Panc1 (cell line): ENCODE measurements around the gene EHD4. TPM values are rescaled to one million over a fixed set of nuclear protein-coding genes. Genes with fewer than 3 reads are reported as not detected.

Source experiments
- ATAC-seq: fragments of 200-7000 bp; cut with Tn5 transposase; 2 replicates; pipeline ENCODE4 v1.9.1; 2020; ENCODE audit warnings: mild to moderate bottlenecking, moderate library complexity
- BruUV-seq: library from RNA; stranded (reverse); fragments of 400-500 nt; replicated peaks from 2 replicates; lab custom pipeline; 2021; lab: Mats Ljungman, UMichigan
- CTCF ChIA-PET: fragments of 300-600 bp; sonication (Branson Sonifier 250); formaldehyde crosslinking; loops from one replicate; lab custom pipeline; 2022; ENCODE audit warnings: antibody characterized with exemption; lab: Charles Lee
- POLR2A ChIA-PET: fragments of 300-600 bp; sonication (Branson Sonifier 250); formaldehyde crosslinking; loops from one replicate; lab custom pipeline; 2022; ENCODE audit warnings: antibody characterized with exemption; lab: Charles Lee
- DNase-seq: peaks from one replicate; pipeline ENCODE4 v3.0.0-alpha.2; 2010; ENCODE audit warnings: low read depth, low spot score
- H3K27ac ChIP-seq: 2 replicates; pipeline ENCODE4 v1.5.1; 2011; ENCODE audit warnings: mild to moderate bottlenecking, low read length, inconsistent platforms
- H3K27me3 ChIP-seq: fragments of 200-500 bp; sonication (Bioruptor generic); 2 replicates; pipeline ENCODE4 v1.6.0; 2014; ENCODE audit warnings: low read length, inconsistent platforms; ENCODE audit not compliant: control insufficient read depth, insufficient read depth
- H3K36me3 ChIP-seq: fragments of 200-500 bp; sonication (Bioruptor generic); 2 replicates; pipeline ENCODE4 v1.5.1; 2014; ENCODE audit warnings: inconsistent platforms, mild to moderate bottlenecking, low read length, moderate library complexity; ENCODE audit not compliant: control insufficient read depth, insufficient read depth
- H3K4me1 ChIP-seq: 2 replicates; pipeline ENCODE4 v1.5.1; 2011; ENCODE audit warnings: inconsistent platforms, mild to moderate bottlenecking, low read length, moderate library complexity; ENCODE audit not compliant: control insufficient read depth, insufficient read depth
- H3K4me3 ChIP-seq, 2 experiments: 2 replicates each; pipeline ENCODE4 v1.5.1; 2011 to 2012; ENCODE audit warnings: low read depth in 2 of 2, low read length in 2 of 2, mild to moderate bottlenecking in 2 of 2, inconsistent platforms in 1 of 2, moderate library complexity in 1 of 2
- H3K9me3 ChIP-seq: fragments of 200-500 bp; sonication (Bioruptor generic); 2 replicates; pipeline ENCODE4 v1.5.1; 2014; ENCODE audit warnings: low read depth, mild to moderate bottlenecking, inconsistent platforms, low read length, moderate library complexity; ENCODE audit not compliant: control insufficient read depth, insufficient read depth
- POLR2AphosphoS5 ChIP-seq: IDR thresholded peaks from 2 replicates; pipeline ENCODE4 v1.6.1; 2012; ENCODE audit warnings: mild to moderate bottlenecking, low read depth, low read length, moderate library complexity
- SIN3A ChIP-seq: IDR thresholded peaks from 2 replicates; pipeline ENCODE4 v1.6.1; 2012; ENCODE audit warnings: low read depth, mild to moderate bottlenecking, low read length, moderate library complexity, borderline replicate concordance; ENCODE audit not compliant: insufficient read depth
- TCF7L2 ChIP-seq: IDR thresholded peaks from 2 replicates; pipeline ENCODE4 v1.6.1; 2011; ENCODE audit warnings: mild to moderate bottlenecking, low read depth, low read length, inconsistent platforms
- in situ Hi-C: cut with HindIII; loops from 2 replicates; pipeline ENCODE4 v1.10.0; 2016; ENCODE audit warnings: low sequenced_read_pairs, low pct_unique_long_range_greater_than_20kb
- intact Hi-C: fragments of 100-400 bp; cut with micrococcal nuclease; formaldehyde crosslinking; loops from one replicate; pipeline ENCODE4 v1.10.0; 2022; ENCODE audit not compliant: unreplicated experiment
- total RNA-seq: library from RNA; stranded (reverse); gene quantifications from one replicate; pipeline ENCODE4 v1.2.1, GENCODE V29; 2021; ENCODE audit not compliant: unreplicated experiment
- TF ChIP-seq, protein P1 (sequence below): fragments of 450-650 bp; IDR thresholded peaks from 2 replicates; pipeline ENCODE4 v1.5.1; 2017; ENCODE audit warnings: mild to moderate bottlenecking
- TF ChIP-seq, protein P2 (sequence below), 2 experiments: IDR thresholded peaks; 2 replicates each; pipeline ENCODE4 v1.6.1; 2011 to 2012; ENCODE audit warnings: low read depth in 2 of 2, control low read depth in 1 of 2, low read length in 1 of 2, mild to moderate bottlenecking in 1 of 2, moderate library complexity in 1 of 2; ENCODE audit not compliant: insufficient read depth in 1 of 2

The EHD4 gene
- total RNA-seq, 1 experiment from 2014 or later: 43.2 TPM

DNA sequence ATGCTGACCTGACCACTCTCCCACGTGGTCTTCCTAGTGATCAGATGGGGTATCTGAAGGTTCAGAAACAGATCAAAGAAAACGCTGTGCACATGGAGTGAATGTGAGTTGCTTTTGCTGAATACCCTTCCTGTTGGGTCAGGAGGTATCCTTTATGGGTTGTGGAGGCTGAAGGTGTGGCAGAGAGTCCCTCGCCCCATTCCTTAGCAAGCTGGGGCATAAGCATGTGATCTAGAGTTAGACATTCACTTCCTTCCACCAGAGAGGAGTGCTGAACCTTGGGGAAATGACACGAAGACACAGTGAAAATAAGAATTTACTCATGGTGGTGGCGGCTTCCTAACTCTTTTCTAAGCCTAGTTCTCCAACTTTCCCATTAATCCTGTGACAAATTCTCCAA, 50.7 kb downstream of the EHD4 start:
- CTCF ChIA-PET: interaction anchor here (0.6 kb wide), 1 partner anchor 575 kb away, joined by 4 read pairs; no protein-coding TSS in a partner anchor
- DNase-seq (no peak), ATAC-seq (no peak)
- TF ChIP-seq, protein P1, sequence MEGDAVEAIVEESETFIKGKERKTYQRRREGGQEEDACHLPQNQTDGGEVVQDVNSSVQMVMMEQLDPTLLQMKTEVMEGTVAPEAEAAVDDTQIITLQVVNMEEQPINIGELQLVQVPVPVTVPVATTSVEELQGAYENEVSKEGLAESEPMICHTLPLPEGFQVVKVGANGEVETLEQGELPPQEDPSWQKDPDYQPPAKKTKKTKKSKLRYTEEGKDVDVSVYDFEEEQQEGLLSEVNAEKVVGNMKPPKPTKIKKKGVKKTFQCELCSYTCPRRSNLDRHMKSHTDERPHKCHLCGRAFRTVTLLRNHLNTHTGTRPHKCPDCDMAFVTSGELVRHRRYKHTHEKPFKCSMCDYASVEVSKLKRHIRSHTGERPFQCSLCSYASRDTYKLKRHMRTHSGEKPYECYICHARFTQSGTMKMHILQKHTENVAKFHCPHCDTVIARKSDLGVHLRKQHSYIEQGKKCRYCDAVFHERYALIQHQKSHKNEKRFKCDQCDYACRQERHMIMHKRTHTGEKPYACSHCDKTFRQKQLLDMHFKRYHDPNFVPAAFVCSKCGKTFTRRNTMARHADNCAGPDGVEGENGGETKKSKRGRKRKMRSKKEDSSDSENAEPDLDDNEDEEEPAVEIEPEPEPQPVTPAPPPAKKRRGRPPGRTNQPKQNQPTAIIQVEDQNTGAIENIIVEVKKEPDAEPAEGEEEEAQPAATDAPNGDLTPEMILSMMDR: no peak
- TF ChIP-seq POLR2AphosphoS5: no peak
- TF ChIP-seq TCF7L2: no peak
- no peak for TF ChIP-seq SIN3A
- TF ChIP-seq, protein P2, sequence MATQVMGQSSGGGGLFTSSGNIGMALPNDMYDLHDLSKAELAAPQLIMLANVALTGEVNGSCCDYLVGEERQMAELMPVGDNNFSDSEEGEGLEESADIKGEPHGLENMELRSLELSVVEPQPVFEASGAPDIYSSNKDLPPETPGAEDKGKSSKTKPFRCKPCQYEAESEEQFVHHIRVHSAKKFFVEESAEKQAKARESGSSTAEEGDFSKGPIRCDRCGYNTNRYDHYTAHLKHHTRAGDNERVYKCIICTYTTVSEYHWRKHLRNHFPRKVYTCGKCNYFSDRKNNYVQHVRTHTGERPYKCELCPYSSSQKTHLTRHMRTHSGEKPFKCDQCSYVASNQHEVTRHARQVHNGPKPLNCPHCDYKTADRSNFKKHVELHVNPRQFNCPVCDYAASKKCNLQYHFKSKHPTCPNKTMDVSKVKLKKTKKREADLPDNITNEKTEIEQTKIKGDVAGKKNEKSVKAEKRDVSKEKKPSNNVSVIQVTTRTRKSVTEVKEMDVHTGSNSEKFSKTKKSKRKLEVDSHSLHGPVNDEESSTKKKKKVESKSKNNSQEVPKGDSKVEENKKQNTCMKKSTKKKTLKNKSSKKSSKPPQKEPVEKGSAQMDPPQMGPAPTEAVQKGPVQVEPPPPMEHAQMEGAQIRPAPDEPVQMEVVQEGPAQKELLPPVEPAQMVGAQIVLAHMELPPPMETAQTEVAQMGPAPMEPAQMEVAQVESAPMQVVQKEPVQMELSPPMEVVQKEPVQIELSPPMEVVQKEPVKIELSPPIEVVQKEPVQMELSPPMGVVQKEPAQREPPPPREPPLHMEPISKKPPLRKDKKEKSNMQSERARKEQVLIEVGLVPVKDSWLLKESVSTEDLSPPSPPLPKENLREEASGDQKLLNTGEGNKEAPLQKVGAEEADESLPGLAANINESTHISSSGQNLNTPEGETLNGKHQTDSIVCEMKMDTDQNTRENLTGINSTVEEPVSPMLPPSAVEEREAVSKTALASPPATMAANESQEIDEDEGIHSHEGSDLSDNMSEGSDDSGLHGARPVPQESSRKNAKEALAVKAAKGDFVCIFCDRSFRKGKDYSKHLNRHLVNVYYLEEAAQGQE (IDR thresholded peaks at IDR 0.05; ENCODE audit: insufficient read depth in 1 of 2, low read depth in 2 of 2, low read length in 1 of 2): no peak
- intact Hi-C loops: no loop called here
- POLR2A ChIA-PET: no interaction called here
- H3K36me3 ChIP-seq: no peaks in the 10 kb centered on the region
- in situ Hi-C loops: no loop called here
- H3K27me3 ChIP-seq: no peaks in the 10 kb centered on the region
- no peak overlapping the region for H3K4me3 ChIP-seq
- peaks cover 19% of the 10 kb centered on the region for H3K4me1 ChIP-seq
- H3K9me3 ChIP-seq: no peaks in the 10 kb centered on the region
- peak overlapping the region; percentile 24; the same call in 1 of the 2 replicates for H3K27ac ChIP-seq
- no TSS peak for BruUV-seq

DNA sequence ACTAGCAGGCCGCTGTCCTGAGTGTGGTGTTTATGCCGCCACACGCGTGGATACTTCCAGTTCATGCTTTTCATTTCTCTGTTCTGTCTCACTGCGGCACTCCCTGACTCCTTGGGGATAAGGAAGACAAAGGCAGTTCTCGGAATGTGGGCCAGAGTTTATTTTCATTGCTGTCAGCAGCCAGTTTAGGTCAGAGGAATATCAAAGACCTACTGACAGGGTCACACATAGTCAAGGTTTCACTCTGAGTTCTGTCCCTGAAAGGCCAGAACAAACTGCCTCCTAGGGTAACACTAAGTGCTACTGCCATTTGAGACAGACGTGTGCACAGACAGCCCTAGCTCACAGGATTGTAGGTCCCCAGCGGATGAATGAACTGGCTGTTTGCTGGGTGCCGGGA, 51.2 kb downstream of the EHD4 start:
- H3K27ac ChIP-seq: peak overlapping the region; percentile 24; the same call in 1 of the 2 replicates
- H3K4me1 ChIP-seq: peaks cover 17% of the 10 kb centered on the region
- H3K9me3 ChIP-seq: no peaks in the 10 kb centered on the region
- H3K4me3 ChIP-seq: no peak overlapping the region
- intact Hi-C loops: no loop called here
- H3K36me3 ChIP-seq: no peaks in the 10 kb centered on the region
- no peaks in the 10 kb centered on the region for H3K27me3 ChIP-seq
- ATAC-seq (no peak), DNase-seq (no peak)
- ChIA-PET CTCF (no interaction called here), POLR2A (no interaction called here)
- in situ Hi-C loops: no loop called here
- TF ChIP-seq, protein P1: no peak
- TF ChIP-seq POLR2AphosphoS5 (no peak), SIN3A (no peak), TCF7L2 (no peak)
- TF ChIP-seq, protein P2 (IDR thresholded peaks at IDR 0.05; ENCODE audit: insufficient read depth in 1 of 2, low read depth in 2 of 2, low read length in 1 of 2): no peak
- BruUV-seq: no TSS peak
